ENCODE measurements around the gene MGAM2.

MGAM2 gene

GRCh38 chr7:142249918-142250317, 138.4 kb downstream of the MGAM2 start:
- Histone ChIP-seq H3K4me3 (no peak overlapping the region), H3K27ac (no peak overlapping the region)

- no peak overlapping the region for H3K27ac ChIP-seq
Observed at GRCh38 chr7:142250705-142251104, 139.2 kb downstream of the MGAM2 start.

DNA sequence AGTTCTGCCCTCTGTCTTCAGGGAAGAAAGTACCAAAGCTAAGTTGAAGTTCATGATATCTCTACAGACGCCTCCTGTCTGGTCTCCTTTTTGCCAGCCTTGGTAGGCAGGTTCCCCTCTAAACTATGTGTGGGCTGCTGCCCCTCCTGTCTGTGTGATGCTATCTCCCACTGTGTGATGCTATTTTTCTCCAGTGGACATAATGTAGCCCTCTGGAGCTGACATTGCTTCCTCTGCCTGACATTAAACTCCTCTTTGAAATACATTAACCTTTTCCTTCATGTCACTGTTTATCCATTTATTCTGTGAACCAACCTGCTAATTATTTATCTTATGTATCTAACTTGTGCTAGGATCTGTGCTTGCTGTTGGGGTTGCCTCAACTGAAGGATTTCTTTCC, 146.4 kb downstream of the MGAM2 start, which contains the start of gene PRSS58:
PRSS58 (minus strand) TSS at position 101 of the 400 bp plus-strand sequence. CDS start 351 bp downstream, outside the sequence.
- H3K4me3 ChIP-seq, result no peak within 1 kb of the TSS
- no peak within 1 kb of the TSS for H3K27ac ChIP-seq

More at GRCh38 chr7:142250705-142251104, 139.2 kb downstream of the MGAM2 start:
- no peak overlapping the region for H3K4me3 ChIP-seq

- Histone ChIP-seq H3K4me3 (no peak overlapping the region), H3K27ac (no peak overlapping the region)
Observed at GRCh38 chr7:142263598-142264380, 152.3 kb downstream of the MGAM2 start.

Data from skin epidermis (tissue), 12 donors.